Panc1 (cell line): ENCODE data around the gene ZSCAN2.

Experiments used
- CTCF ChIP-seq: fragments of 450-650 bp; IDR thresholded peaks from 2 replicates; pipeline ENCODE4 v1.5.1; 2017; ENCODE audit warnings: mild to moderate bottlenecking
- POLR2AphosphoS5 ChIP-seq: IDR thresholded peaks from 2 replicates; pipeline ENCODE4 v1.6.1; 2012; ENCODE audit warnings: mild to moderate bottlenecking, low read depth, low read length, moderate library complexity
- REST ChIP-seq, 2 experiments: IDR thresholded peaks; 2 replicates each; pipeline ENCODE4 v1.6.1; 2011 to 2012; ENCODE audit warnings: low read depth in 2 of 2, control low read depth in 1 of 2, low read length in 1 of 2, mild to moderate bottlenecking in 1 of 2, moderate library complexity in 1 of 2; ENCODE audit not compliant: insufficient read depth in 1 of 2
- SIN3A ChIP-seq: IDR thresholded peaks from 2 replicates; pipeline ENCODE4 v1.6.1; 2012; ENCODE audit warnings: low read depth, mild to moderate bottlenecking, low read length, moderate library complexity, borderline replicate concordance; ENCODE audit not compliant: insufficient read depth
- TCF7L2 ChIP-seq: IDR thresholded peaks from 2 replicates; pipeline ENCODE4 v1.6.1; 2011; ENCODE audit warnings: mild to moderate bottlenecking, low read depth, low read length, inconsistent platforms

GRCh38 chr15:84600331-84600686 is 500 bp upstream of the ZSCAN2 start:
- TF ChIP-seq CTCF: no peak
- TF ChIP-seq REST (IDR thresholded peaks at IDR 0.05; ENCODE audit: insufficient read depth in 1 of 2, low read depth in 2 of 2, low read length in 1 of 2): no peak
- no peak for TF ChIP-seq POLR2AphosphoS5
- TF ChIP-seq SIN3A: peak; percentile 98
- no peak for TF ChIP-seq TCF7L2
